Femur (tissue), 1 donor: ENCODE results near the gene DNASE1L2.
"Not testable (repeated sequence)": the region's sequence is repeated elsewhere in the genome, so short reads cannot be mapped to it uniquely, and the experiment has no call there.

Experiments used
- DNase-seq: peaks from one replicate; pipeline ENCODE4 v3.0.0-alpha.2; 2017

DNASE1L2 gene

GRCh38 chr16:2242598-2242997 lies 6.4 kb downstream of the DNASE1L2 start:
- DNase-seq = no peak

- no peak for DNase-seq
These were observed 6.8 kb downstream of the DNASE1L2 start for GRCh38 chr16:2243031-2243528.

- no peak for DNase-seq
These were observed 7.5 kb downstream of the DNASE1L2 start for GRCh38 chr16:2243781-2244180.

GRCh38 chr16:2244301-2244700 lies 8.1 kb downstream of the DNASE1L2 start:
- no peak for DNase-seq

GRCh38 chr16:2244926-2245795 lies 8.9 kb downstream of the DNASE1L2 start:
- DNase-seq = no peak

- DNase-seq = no peak
These were observed 10.1 kb downstream of the DNASE1L2 start for GRCh38 chr16:2246301-2246885.

- DNase-seq = no peak
These were observed 14.5 kb downstream of the DNASE1L2 start for GRCh38 chr16:2250652-2251295.

GRCh38 chr16:2251296-2252111 lies 15.3 kb downstream of the DNASE1L2 start, which contains the start of gene ECI1:
Gene ECI1 (minus strand): TSS chr16:2251587. CDS start chr16:2251566, 21 bp downstream.
- peak; percentile 96 for DNase-seq

- no peak for DNase-seq
These were observed 16.5 kb downstream of the DNASE1L2 start for GRCh38 chr16:2252806-2253148.

GRCh38 chr16:2253293-2253692 lies 17.0 kb downstream of the DNASE1L2 start:
- DNase-seq = no peak

GRCh38 chr16:2256531-2257140 lies 20.4 kb downstream of the DNASE1L2 start:
- DNase-seq = no peak

GRCh38 chr16:2257726-2258125 lies 21.5 kb downstream of the DNASE1L2 start:
- no peak for DNase-seq

GRCh38 chr16:2258530-2258929 lies 22.3 kb downstream of the DNASE1L2 start:
- DNase-seq = not testable (repeated sequence)

GRCh38 chr16:2260250-2260649 lies 24.0 kb downstream of the DNASE1L2 start:
- no peak for DNase-seq

GRCh38 chr16:2263026-2263425 lies 26.8 kb downstream of the DNASE1L2 start:
- DNase-seq = not testable (repeated sequence)

- not testable (repeated sequence) for DNase-seq
These were observed 30.6 kb downstream of the DNASE1L2 start for GRCh38 chr16:2266887-2267286.

GRCh38 chr16:2267505-2267912 lies 31.3 kb downstream of the DNASE1L2 start:
- not testable (repeated sequence) for DNase-seq

GRCh38 chr16:2267913-2268666 lies 31.8 kb downstream of the DNASE1L2 start, which contains the start of gene RNPS1:
Gene RNPS1 (minus strand): TSS chr16:2268126. CDS start chr16:2264643, 3,483 bp downstream.
- DNase-seq = peak; percentile 97

GRCh38 chr16:2270070-2270462 lies 33.8 kb downstream of the DNASE1L2 start:
- no peak for DNase-seq

GRCh38 chr16:2270588-2271470 lies 34.6 kb downstream of the DNASE1L2 start:
- DNase-seq = no peak
